H1 (cell line): ENCODE results near the gene SLC6A6.

ENCODE experiments used
- CEBPB ChIP-seq: IDR thresholded peaks from 2 replicates; pipeline ENCODE4 v1.6.1; 2012; ENCODE audit warnings: low read depth, low read length
- CHD1 ChIP-seq: IDR thresholded peaks from 2 replicates; pipeline ENCODE4 v1.6.1; 2012; ENCODE audit warnings: low read depth, low read length, improper control_type of control experiment
- CTBP2 ChIP-seq: IDR thresholded peaks from 2 replicates; pipeline ENCODE4 v1.7.0; 2011; ENCODE audit warnings: borderline replicate concordance, mild to moderate bottlenecking, moderate library complexity, mixed read lengths, low read length; ENCODE audit not compliant: insufficient read depth, insufficient read length
- EP300 ChIP-seq, 2 experiments: IDR thresholded peaks; 1 replicate in 1 of 2; 2 replicates in 1 of 2; pipeline ENCODE4 v1.6.1; 2011 to 2012; ENCODE audit warnings: low read depth in 2 of 2, low read length in 2 of 2, mild to moderate bottlenecking in 2 of 2, borderline replicate concordance in 1 of 2, inconsistent platforms in 1 of 2, moderate library complexity in 1 of 2
- EZH2 ChIP-seq: fragments of 200-600 bp; sonication (generic); IDR thresholded peaks from 2 replicates; pipeline ENCODE4 v1.7.1; 2012; ENCODE audit warnings: low read depth, mild to moderate bottlenecking, moderate library complexity, low read length, inconsistent platforms; ENCODE audit not compliant: severe bottlenecking
- GTF2F1 ChIP-seq: IDR thresholded peaks from 2 replicates; pipeline ENCODE4 v1.6.1; 2012; ENCODE audit warnings: low read depth, low read length, improper control_type of control experiment, borderline replicate concordance
- JUN ChIP-seq: IDR thresholded peaks from 2 replicates; pipeline ENCODE4 v1.6.1; 2011; ENCODE audit warnings: low read depth, mild to moderate bottlenecking, improper control_type of control experiment, low read length
- JUND ChIP-seq: IDR thresholded peaks from 2 replicates; pipeline ENCODE4 v1.6.1; 2011; ENCODE audit warnings: mild to moderate bottlenecking, improper control_type of control experiment, low read length
- POU5F1 ChIP-seq: IDR thresholded peaks from 2 replicates; pipeline ENCODE4 v1.6.1; 2011; ENCODE audit warnings: low read depth, mild to moderate bottlenecking, low read length, moderate library complexity
- RAD21 ChIP-seq, 2 experiments: IDR thresholded peaks in 1 of 2; conservative IDR thresholded peaks in 1 of 2; 2 replicates each; pipeline ENCODE4 v1.6.1; 2011; ENCODE audit warnings: low read depth in 2 of 2, low read length in 2 of 2, improper control_type of control experiment in 1 of 2, inconsistent platforms in 1 of 2, mild to moderate bottlenecking in 1 of 2, moderate library complexity in 1 of 2
- SIX5 ChIP-seq: IDR thresholded peaks from 2 replicates; pipeline ENCODE4 v1.6.1; 2011; ENCODE audit warnings: mild to moderate bottlenecking, low read depth, low read length
- TAF1 ChIP-seq: IDR thresholded peaks from 2 replicates; pipeline ENCODE4 v1.6.1; 2011; ENCODE audit warnings: mild to moderate bottlenecking, low read depth, low read length
- TF ChIP-seq, protein P1 (sequence below), 3 experiments: IDR thresholded peaks; 1 replicate in 2 of 3; 2 replicates in 1 of 3; pipeline versions ENCODE4 v1.5.1 to v1.6.1; 2011; ENCODE audit warnings: low read length in 3 of 3, mild to moderate bottlenecking in 3 of 3, inconsistent platforms in 2 of 3, low read depth in 1 of 3, moderate library complexity in 1 of 3; ENCODE audit not compliant: insufficient read depth in 1 of 3; ENCODE audit errors: control extremely low read depth in 1 of 3
- TF ChIP-seq, protein P2 (sequence below): IDR thresholded peaks from 2 replicates; pipeline ENCODE4 v1.6.1; 2011; ENCODE audit warnings: low read depth, mild to moderate bottlenecking, low read length; ENCODE audit not compliant: insufficient read depth

DNA sequence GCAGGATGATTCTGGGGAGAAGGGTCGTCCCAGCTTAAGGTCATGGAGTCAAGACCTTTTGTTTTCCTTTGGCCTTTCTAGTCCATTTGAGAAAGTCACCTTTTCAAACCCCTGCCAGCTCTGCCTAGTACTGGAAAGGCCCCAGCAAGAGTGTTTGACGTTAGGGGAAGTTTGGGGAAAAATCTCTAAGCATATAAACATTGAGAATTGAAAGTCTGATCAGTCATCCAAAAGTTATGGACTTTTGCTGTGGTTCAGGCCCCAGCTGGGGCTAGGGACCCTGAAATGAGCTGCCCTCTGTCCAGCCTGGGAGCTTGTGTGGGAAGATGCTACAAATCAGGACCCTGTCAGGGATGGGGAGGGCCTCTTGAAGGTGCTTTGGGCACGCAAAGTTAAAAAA is 21.6 kb downstream of the SLC6A6 start:
- no peak for TF ChIP-seq POU5F1
- TF ChIP-seq GTF2F1, result no peak
- no peak for TF ChIP-seq CHD1
- TF ChIP-seq, protein P1, sequence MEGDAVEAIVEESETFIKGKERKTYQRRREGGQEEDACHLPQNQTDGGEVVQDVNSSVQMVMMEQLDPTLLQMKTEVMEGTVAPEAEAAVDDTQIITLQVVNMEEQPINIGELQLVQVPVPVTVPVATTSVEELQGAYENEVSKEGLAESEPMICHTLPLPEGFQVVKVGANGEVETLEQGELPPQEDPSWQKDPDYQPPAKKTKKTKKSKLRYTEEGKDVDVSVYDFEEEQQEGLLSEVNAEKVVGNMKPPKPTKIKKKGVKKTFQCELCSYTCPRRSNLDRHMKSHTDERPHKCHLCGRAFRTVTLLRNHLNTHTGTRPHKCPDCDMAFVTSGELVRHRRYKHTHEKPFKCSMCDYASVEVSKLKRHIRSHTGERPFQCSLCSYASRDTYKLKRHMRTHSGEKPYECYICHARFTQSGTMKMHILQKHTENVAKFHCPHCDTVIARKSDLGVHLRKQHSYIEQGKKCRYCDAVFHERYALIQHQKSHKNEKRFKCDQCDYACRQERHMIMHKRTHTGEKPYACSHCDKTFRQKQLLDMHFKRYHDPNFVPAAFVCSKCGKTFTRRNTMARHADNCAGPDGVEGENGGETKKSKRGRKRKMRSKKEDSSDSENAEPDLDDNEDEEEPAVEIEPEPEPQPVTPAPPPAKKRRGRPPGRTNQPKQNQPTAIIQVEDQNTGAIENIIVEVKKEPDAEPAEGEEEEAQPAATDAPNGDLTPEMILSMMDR (IDR thresholded peaks at IDR 0.05; ENCODE audit: control extremely low read depth in 1 of 3, insufficient read depth in 1 of 3, low read depth in 1 of 3, low read length in 3 of 3), result no peak
- no peak for TF ChIP-seq RAD21 (IDR thresholded peaks at IDR 0.05 in 1 of 2, conservative IDR thresholded peaks at IDR 0.05 in 1 of 2; ENCODE audit: low read depth in 2 of 2, low read length in 2 of 2)
- TF ChIP-seq CEBPB, result no peak
- TF ChIP-seq JUN, result no peak
- TF ChIP-seq, protein P2, sequence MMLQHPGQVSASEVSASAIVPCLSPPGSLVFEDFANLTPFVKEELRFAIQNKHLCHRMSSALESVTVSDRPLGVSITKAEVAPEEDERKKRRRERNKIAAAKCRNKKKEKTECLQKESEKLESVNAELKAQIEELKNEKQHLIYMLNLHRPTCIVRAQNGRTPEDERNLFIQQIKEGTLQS, result no peak
- no peak for TF ChIP-seq EZH2
- TF ChIP-seq JUND, result no peak
- TF ChIP-seq EP300 (IDR thresholded peaks at IDR 0.05; ENCODE audit: borderline replicate concordance in 1 of 2, low read depth in 2 of 2, low read length in 2 of 2), result no peak
- TF ChIP-seq SIX5, result no peak
- no peak for TF ChIP-seq TAF1
- no peak for TF ChIP-seq CTBP2
